NB4 (cell line): Measurements from ENCODE around the gene ERBB4.

Source experiments
- CTCF ChIP-seq: IDR thresholded peaks from one replicate; pipeline ENCODE4 v1.5.1; 2012; ENCODE audit warnings: low read depth, low read length
- POLR2A ChIP-seq: IDR thresholded peaks from 2 replicates; pipeline ENCODE4 v1.6.1; 2011; ENCODE audit warnings: mild to moderate bottlenecking; ENCODE audit not compliant: insufficient read length; ENCODE audit errors: extremely low read depth

GRCh38 chr2:212495046-212495445 is 43.6 kb downstream of the ERBB4 start:
- TF ChIP-seq CTCF (no peak), POLR2A (no peak)
